Heart right ventricle (tissue), 16 donors: Measurements from ENCODE around the gene KIF6. TPM values are rescaled to one million over a fixed set of nuclear protein-coding genes. Genes with fewer than 3 reads are reported as not detected.

ENCODE experiments used
- ATAC-seq, 8 donors: fragments of 200-7000 bp; cut with Tn5 transposase; one replicate each; pipeline ENCODE4 v1.9.1; 2020; ENCODE audit warnings: mild to moderate bottlenecking in 8 of 8, moderate library complexity in 8 of 8, moderate number of reproducible peaks in 1 of 8
- DNase-seq, 2 donors: peaks; one replicate each; pipeline ENCODE4 v3.0.0-alpha.2; 2020
- H3K27ac ChIP-seq, 10 donors: fragments of 200-600 bp; sonication (generic) in 2 of 10; one replicate each; pipeline versions ENCODE4 v1.5.0 to v1.8.0; 2020 to 2022; ENCODE audit warnings: mild to moderate bottlenecking in 3 of 10
- H3K27me3 ChIP-seq, 7 donors: fragments of 200-600 bp; one replicate each; pipeline ENCODE4 v1.8.0; 2021 to 2022; ENCODE audit warnings: mild to moderate bottlenecking in 2 of 7
- H3K36me3 ChIP-seq, 9 donors: fragments of 200-600 bp; sonication (generic) in 1 of 9; one replicate each; pipeline versions ENCODE4 v1.5.0 to v1.8.0; 2020 to 2022; ENCODE audit warnings: mild to moderate bottlenecking in 2 of 9
- H3K4me1 ChIP-seq, 9 donors: fragments of 200-600 bp; sonication (generic) in 1 of 9; one replicate each; pipeline versions ENCODE4 v1.5.0 to v1.8.0; 2020 to 2022; ENCODE audit warnings: mild to moderate bottlenecking in 4 of 9
- H3K4me3 ChIP-seq, 10 donors: fragments of 200-600 bp; sonication (generic) in 2 of 10; one replicate each; pipeline versions ENCODE4 v1.5.0 to v1.8.0; 2020 to 2022; ENCODE audit warnings: mild to moderate bottlenecking in 7 of 10, moderate library complexity in 2 of 10
- H3K9me3 ChIP-seq, 11 donors: fragments of 200-600 bp in 10 of 11; sonication (generic) in 2 of 11; one replicate each; pipeline versions ENCODE4 v1.5.0 to v1.8.0; 2013 to 2022; ENCODE audit warnings: mild to moderate bottlenecking in 2 of 11, control low read depth in 1 of 11, moderate library complexity in 1 of 11
- WGBS, 2 donors: extraction: QIAGEN DNeasy Blood & Tissue Kit; methylation state at CpG; one replicate each; pipeline ENCODE4 v1.1.7; 2013; ENCODE audit warnings: inconsistent platforms in 1 of 2; 5-methylcytosine and 5-hydroxymethylcytosine counted together
- intact Hi-C, 10 donors: fragments of 100-400 bp; cut with DNase I; formaldehyde crosslinking; loops; one replicate each; pipeline versions ENCODE4 v1.11.1 to v1.14.2; 2022
- polyA plus RNA-seq, 2 donors: library from polyadenylated mRNA; stranded (reverse); fragments of 200-250 nt; gene quantifications; one replicate each; pipeline ENCODE4 v1.2.3, GENCODE V29; 2013
- total RNA-seq, 10 donors: library from RNA; stranded (reverse); fragmentation: NEBNext Ultra II Directional in 3 of 10; extraction: Animal tissue kit (Norgen Biotek cat#: 25700) in 3 of 10; gene quantifications; one replicate each; pipeline versions ENCODE4 v1.2.1 to v1.2.4, GENCODE V29; 2021 to 2023
- TF ChIP-seq, protein P1 (sequence below), 9 donors: fragments of 200-600 bp; sonication (generic) in 2 of 9; IDR thresholded peaks; one replicate each; pipeline versions ENCODE4 v1.5.0 to v1.8.0; 2021 to 2022; ENCODE audit warnings: antibody characterized with exemption in 9 of 9, mild to moderate bottlenecking in 5 of 9, moderate library complexity in 1 of 9
- donor health status: Arrhythmogenic right ventricular cardiomyopathy.
- donor health status: ischemic (EF 13 %, LVEDD 7.1; RV severe dilation, severe dysfunction).
- donor health status: healthy with polysubstance abuse.
- donor health status: DM: no; HTN: yes; CAD: no.
- donor health status: DM: no; HTN: no; CAD: no.
- donor health status: ischemic (EF 25% LVEDD 6.9; RV normal size, moderate dysfunction).
- donor health status: ischemic (EF 25% LVEDD 5.7; RV mildly dilated, moderate dysfunction).
- donor health status: healthy.
- donor health status: DM: yes; HTN: yes; CAD: no.
- donor health status: Ischemic cardiomyopathy.
- donor health status: ischemic (EF 35%, LVEDD 5.7; RV mildly dilated, moderate dysfunction).
- donor health status: nonischemic (EF 11% LVEDD 7.7; RV severe dilation, severe dysfunction).
- donor health status: DM: yes; HTN: yes; CAD: no.
- donor health status: PGD.
- donor health status: ischemic (EF 29% LVEDD 5.4; RV normal size, mild dysfunction).
- donor health status: nonischemic (EF 23%, LVEDD 6.1; RV moderate dilation, normal function).

The KIF6 gene
- total and polyA plus RNA-seq, 12 donors = 0.01 to 1.6 (median 0.45) TPM; not detected in 2

DNA sequence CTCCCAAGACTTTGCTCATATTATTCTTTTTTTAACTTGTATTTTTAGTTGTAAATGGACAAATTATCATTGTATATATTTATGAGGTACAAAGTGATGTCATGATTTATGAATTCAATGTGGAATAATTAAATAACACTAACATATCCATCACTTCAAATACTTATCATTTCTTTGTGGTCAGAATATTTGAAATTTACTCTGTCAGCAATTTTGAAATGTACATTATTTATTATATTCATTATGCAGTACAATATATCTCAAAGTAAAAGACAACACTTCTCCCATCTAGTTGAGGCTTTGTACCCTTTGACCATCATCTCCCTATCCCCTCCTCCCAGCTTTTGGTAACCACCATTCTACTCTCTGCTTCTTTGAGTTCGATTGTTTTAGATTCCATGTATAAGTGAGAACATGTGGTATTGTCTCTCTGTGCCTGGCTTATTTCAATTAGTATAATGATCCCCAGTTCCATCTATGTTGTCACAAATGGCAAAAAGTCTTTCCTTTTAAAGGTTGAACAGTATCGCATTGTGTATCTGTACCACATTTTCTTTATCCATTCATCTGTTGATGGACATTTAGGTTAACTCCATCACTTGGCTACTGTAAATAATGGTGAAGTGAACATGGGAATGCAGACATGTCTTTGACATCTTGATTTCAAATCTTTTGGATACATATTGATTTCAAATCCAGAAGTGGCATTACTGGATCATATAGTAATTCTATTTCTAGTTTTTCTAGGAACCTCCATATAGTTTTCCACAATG is 197.2 kb downstream of the KIF6 start:
- H3K36me3 ChIP-seq = no peaks in the 10 kb centered on the region
- H3K9me3 ChIP-seq = no peaks in the 10 kb centered on the region
- H3K27ac ChIP-seq = no peak overlapping the region
- H3K27me3 ChIP-seq = no peaks in the 10 kb centered on the region
- H3K4me1 ChIP-seq = peaks cover 0 to 11% (median 0%) of the 10 kb centered on the region in 9 donors
- intact Hi-C loops = no loop called here
- TF ChIP-seq, protein P1, sequence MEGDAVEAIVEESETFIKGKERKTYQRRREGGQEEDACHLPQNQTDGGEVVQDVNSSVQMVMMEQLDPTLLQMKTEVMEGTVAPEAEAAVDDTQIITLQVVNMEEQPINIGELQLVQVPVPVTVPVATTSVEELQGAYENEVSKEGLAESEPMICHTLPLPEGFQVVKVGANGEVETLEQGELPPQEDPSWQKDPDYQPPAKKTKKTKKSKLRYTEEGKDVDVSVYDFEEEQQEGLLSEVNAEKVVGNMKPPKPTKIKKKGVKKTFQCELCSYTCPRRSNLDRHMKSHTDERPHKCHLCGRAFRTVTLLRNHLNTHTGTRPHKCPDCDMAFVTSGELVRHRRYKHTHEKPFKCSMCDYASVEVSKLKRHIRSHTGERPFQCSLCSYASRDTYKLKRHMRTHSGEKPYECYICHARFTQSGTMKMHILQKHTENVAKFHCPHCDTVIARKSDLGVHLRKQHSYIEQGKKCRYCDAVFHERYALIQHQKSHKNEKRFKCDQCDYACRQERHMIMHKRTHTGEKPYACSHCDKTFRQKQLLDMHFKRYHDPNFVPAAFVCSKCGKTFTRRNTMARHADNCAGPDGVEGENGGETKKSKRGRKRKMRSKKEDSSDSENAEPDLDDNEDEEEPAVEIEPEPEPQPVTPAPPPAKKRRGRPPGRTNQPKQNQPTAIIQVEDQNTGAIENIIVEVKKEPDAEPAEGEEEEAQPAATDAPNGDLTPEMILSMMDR (IDR thresholded peaks at IDR 0.05) = no peak
- DNase-seq = no peak
- no peak overlapping the region for H3K4me3 ChIP-seq
- no peak for ATAC-seq
- 80 to 86% methylated on average over 2 of the region's 2 CpGs for WGBS, 2 donors

DNA sequence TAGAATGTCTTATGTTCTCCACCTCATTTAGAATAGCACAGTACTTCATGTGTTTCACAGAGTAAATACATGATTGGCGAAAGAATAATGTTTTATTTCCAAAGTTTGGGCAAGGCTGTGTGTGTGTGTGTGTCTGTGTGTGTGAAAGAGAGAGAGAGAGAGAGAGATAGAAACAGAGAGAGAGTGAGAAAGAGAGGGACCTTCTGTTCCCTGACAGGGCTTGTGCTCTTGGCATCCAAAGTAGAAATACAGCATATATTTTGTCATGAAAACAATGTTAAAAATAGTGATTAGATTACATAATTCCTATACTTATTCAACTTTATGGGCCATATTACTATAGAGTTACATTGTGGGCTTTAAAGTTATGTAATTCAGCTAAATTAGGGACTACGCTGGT is 201.2 kb downstream of the KIF6 start:
- ATAC-seq = no peak
- WGBS, 2 donors = 78 to 92% methylated on average over 2 of the region's 2 CpGs
- TF ChIP-seq, protein P1 (IDR thresholded peaks at IDR 0.05) = no peak
- Histone ChIP-seq H3K27me3 (no peaks in the 10 kb centered on the region), H3K4me1 (no peaks in the 10 kb centered on the region), H3K36me3 (no peaks in the 10 kb centered on the region), H3K4me3 (no peak overlapping the region), H3K9me3 (no peaks in the 10 kb centered on the region), H3K27ac (no peak overlapping the region)
- no peak for DNase-seq
- intact Hi-C loops = no loop called here

DNA sequence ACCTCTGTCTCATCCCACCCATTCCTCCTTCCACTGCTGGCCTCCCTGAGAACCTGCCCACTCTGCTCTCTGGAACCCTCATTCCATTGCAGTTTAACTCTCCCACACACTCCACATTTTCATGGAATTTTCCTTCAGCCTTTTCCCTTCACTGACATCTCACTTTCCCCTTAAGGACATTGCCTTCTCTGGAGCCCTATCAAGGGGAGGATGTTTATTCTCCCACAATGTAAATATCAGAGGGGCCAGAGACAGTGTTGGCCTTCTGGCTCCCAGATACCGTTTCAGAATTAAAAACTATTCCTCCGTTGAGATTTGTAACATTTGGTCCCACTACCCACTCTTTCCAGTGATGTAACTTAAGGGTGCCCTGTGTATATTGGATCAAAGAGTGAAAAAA is 203.2 kb downstream of the KIF6 start:
- WGBS, 2 donors = 38 to 56% methylated on average over 2 of the region's 2 CpGs
- intact Hi-C loops = no loop called here
- H3K4me3 ChIP-seq = no peak overlapping the region
- no peaks in the 10 kb centered on the region for H3K36me3 ChIP-seq
- H3K4me1 ChIP-seq = no peaks in the 10 kb centered on the region
- no peak overlapping the region for H3K27ac ChIP-seq
- TF ChIP-seq, protein P1 (IDR thresholded peaks at IDR 0.05) = no peak
- DNase-seq (no peak), ATAC-seq (no peak)
- H3K27me3 ChIP-seq = no peaks in the 10 kb centered on the region
- H3K9me3 ChIP-seq = no peaks in the 10 kb centered on the region

DNA sequence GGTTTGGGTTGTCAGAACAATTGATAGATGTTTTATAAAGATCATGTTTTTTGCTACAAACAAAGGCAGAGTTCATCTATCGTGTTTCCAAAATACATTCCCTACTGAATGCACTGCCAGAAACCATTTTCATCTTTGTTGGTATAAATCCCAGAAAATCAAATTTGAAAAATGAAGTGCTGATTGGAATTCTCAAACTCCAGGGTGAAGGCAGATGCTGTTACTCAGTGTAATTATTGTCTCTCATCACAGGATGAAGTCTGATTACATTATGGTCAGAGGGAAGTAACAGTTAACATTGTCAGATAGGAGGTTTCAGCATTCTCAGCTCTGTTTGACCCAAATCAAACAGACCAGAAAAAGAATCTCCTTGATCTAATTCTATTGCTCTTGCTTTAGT is 204.3 kb downstream of the KIF6 start:
- Histone ChIP-seq H3K9me3 (no peaks in the 10 kb centered on the region), H3K27ac (no peak overlapping the region), H3K4me3 (no peak overlapping the region), H3K36me3 (no peaks in the 10 kb centered on the region), H3K4me1 (no peaks in the 10 kb centered on the region), H3K27me3 (no peaks in the 10 kb centered on the region)
- DNase-seq (no peak), ATAC-seq (peak in 1 of 8 donors; percentile 24)
- WGBS, 2 donors = 71 to 76% methylated on average over 1 of the region's 1 CpG
- intact Hi-C loops = no loop called here
- TF ChIP-seq, protein P1 (IDR thresholded peaks at IDR 0.05) = no peak
